NAMALWA (cell line): ENCODE data around the gene AKAP6.
A peak's percentile ranks its signal among the peaks of the same experiment; 100 is the strongest.
"Not testable (repeated sequence)": the region's sequence is repeated elsewhere in the genome, so short reads cannot be mapped to it uniquely, and the experiment has no call there.

ENCODE experiments used
- DNase-seq: peaks from one replicate; pipeline ENCODE4 v3.0.0-alpha.2; 2015; ENCODE audit warnings: low spot score

Gene AKAP6

DNA sequence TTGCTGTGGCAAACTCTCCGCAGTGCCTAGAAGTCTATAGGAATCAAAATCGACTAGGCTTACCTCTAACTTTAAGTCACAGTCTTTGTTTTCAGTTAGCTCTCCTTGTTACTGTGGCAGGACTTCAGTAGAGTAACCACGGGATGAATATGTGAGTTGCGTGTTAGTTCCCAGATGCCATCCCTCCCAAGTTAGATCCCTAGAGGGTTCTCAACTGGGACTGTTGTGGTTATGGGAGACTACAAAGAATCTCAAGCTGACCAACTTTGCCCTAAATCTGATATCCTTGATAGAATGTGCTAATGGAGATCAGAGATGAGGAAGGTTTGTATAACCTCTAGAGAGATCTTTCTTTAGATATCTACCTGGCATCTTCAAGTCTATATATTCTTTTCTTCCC is 208.1 kb downstream of the AKAP6 start:
- DNase-seq = no peak

DNA sequence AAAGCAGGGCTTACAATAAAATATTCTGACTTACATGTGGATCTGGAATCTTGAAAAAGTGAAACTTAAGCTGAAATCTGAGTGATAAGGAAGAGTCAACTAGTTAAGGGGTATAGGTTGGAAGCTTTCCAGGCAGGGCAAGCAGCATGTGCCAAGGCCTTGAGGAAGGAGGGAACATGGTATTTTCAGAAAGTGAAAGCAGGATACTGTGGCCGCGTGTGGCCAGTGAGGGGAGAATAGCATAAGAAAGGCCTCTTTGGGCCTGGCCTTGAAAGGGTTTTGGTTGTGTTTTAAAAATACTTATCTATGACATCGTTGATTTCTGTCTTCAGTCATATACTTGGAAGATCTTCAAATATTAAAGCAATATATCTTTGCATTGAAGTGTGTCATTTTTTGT is 213.4 kb downstream of the AKAP6 start:
- DNase-seq = no peak

DNA sequence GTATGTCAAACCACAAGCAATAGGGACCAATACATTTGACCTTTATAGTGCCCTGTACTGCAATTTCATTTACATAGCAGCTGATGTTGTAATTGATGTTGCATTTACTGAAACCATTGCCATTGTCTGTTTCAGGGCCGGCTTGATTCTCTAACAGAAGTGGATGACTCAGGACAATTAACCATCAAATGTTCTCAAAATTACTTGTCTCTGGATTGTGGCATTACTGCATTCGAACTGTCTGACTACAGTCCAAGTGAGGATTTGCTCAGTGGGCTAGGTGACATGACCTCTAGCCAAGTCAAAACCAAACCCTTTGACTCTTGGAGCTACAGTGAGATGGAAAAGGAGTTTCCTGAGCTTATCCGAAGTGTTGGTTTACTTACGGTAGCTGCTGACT is 216.0 kb downstream of the AKAP6 start:
- DNase-seq = no peak

DNA sequence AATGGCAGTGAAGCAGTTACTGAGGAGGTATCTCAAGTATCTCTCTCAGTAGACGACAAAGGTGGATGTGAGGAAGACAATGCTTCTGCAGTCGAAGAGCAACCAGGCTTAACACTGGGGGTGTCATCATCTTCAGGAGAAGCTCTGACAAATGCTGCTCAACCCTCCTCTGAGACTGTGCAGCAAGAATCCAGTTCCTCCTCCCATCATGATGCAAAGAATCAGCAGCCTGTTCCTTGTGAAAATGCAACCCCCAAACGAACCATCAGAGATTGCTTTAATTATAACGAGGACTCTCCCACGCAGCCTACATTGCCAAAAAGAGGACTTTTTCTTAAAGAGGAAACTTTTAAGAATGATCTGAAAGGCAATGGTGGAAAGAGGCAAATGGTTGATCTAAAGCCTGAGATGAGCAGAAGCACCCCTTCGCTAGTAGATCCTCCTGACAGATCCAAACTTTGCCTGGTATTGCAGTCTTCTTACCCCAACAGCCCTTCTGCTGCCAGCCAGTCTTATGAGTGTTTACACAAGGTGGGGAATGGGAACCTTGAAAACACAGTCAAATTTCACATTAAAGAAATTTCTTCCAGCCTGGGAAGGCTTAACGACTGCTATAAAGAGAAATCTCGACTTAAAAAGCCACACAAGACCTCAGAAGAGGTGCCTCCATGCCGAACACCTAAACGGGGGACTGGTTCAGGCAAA is 216.6 kb downstream of the AKAP6 start:
- DNase-seq = no peak

DNA sequence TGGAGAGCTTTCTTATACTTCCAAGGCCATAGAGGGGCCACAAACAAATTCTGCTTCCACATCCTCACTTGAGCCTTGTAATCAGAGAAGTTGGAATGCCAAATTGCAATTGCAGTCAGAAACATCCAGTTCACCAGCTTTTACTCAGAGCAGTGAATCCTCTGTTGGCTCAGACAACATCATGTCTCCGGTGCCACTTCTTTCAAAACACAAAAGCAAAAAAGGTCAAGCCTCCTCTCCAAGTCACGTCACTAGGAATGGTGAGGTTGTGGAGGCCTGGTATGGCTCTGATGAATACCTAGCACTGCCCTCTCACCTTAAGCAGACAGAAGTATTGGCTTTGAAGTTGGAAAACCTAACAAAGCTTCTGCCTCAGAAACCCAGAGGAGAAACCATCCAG is 217.1 kb downstream of the AKAP6 start:
- DNase-seq = no peak

DNA sequence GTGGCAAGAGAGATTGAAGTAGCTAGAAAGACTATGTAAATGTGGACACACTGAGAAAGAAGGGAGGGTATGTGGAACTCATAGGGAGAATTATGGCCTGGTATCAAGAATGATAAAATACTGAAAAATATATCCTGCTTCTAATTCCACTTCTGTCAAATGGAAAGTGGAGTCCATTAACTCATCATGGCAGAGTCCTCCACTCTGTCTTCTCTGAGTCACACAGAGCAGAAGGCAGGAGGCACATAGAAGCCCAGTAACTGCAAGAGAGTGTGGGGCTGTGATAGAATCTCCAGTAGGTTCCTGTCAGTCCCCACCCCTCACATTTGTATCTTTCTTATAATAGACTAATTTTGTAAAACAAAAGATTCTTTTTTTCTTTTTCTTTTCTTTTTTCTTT is 223.7 kb downstream of the AKAP6 start:
- no peak for DNase-seq

DNA sequence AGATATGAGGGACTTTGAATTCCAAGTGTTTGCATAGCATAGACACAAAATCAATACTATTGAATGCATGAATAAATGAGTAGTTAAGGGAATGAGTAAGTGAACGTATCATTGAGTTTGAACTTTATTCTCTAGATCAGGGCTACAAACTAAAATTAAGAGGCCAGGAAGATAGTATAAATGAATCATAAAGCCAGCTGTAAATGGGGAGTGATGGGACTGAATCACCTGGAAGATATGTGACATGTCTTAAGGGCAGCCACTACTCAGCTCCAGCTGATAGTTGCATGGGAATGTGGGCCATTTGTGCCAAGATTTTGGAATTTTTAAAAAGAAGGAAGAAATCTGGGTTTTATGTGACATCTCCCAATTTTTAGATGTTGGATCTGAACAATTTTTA is 229.9 kb downstream of the AKAP6 start:
- no peak for DNase-seq

DNA sequence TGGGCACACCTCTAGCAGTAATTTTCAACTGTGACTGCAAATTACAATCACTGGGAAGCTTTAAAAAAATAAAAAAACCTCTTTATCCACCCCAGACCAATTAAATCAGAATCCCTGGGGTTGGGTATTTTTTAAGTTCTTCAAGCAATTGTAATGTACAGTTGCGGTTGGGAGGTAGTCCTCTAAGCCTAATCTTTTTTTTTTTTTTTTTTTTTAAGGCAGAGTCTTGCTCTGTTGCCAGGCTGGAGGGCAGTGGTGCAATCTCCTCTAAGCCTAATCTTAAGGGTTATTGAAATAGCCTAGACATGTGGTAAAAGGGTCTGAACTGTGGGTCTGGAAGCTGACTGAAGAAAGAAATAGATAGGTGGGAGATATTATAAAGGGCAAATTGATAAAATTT is 230.5 kb downstream of the AKAP6 start:
- no peak for DNase-seq

DNA sequence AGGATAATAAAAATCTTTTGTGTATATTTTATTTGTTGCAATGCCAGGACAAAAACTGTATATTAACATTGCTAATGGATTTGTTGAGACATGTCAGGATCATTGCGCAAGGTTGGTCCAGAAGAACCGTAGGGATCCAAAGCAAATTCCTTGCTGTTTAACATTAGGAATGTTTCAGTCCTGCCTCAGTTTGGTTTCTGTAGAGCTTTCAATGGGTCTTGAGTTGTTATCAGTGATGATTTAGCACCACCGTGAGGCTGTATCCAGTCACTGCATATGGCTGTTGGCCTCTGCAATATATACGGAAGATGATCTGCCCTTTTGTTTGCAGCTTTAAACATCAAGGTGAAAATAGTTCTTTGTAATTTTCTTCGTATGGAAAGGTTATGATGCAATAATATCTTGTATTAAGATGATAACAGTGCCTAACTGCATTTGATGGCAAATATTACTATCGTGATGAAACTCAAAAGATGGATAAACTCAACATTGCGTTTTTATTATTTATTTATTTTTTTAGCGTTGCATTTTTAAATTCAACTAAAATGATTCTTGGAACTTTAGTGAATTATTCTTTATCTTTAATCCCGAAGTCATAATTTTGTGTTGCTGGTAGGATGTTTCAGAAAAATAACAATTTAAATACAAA is 231.2 kb downstream of the AKAP6 start:
- peak; percentile 54 for DNase-seq

DNA sequence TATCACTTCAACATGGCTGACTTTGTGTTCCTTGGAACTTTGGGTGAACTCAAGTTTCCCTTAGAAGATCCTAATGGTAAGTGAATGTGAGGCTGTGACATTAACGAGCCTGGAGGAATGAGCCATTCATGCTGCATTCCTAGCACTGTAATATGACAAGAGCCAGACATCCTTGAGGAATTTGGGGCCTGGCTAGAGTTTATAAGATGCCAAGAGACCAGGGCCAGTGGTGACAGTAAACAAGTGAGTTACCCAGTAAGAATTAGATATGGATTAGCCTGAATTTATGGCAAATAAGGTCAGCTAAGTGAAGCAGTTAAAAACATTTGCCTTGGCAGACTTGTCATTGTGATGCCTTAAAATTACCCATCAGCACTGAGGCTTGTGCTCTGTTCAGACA is 232.4 kb downstream of the AKAP6 start:
- DNase-seq = no peak

DNA sequence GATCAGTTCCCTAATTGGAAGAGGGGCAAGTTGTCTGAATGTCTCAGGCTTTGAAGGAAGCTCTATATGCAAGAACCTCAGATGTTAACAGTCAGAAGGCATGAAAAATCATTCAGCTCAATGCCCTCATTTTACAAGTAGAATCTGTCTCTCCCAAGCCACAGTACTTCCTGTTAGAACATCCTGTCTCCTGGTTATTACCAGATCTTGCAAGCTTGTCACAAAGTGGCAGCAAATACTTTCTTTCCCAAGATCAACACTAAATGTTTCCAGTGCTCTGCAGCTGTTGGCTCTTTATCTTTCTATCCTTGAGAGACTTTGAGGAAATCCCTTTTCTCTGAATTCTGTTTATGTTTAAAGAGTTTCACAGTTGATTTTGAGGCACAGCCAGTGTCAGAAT is 235.5 kb downstream of the AKAP6 start:
- no peak for DNase-seq

DNA sequence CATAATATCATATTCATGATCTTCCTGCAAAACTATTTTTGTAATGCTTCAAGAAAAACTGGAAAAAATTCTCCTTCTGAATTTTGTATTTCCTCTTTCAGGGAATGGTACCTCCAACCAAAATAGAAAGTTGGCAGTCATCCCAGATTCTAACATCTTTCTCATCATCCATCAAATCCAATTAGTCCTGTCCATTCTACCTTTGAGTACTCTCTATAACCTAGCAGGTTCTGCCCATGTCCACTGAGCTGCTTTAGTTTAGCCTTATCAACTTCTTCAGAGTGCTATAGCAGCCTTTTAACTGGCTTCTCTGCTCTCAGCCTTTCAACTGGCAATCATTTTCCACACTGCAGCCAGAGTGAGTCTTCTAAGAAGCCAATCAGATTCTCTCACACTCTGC is 236.2 kb downstream of the AKAP6 start:
- no peak for DNase-seq

DNA sequence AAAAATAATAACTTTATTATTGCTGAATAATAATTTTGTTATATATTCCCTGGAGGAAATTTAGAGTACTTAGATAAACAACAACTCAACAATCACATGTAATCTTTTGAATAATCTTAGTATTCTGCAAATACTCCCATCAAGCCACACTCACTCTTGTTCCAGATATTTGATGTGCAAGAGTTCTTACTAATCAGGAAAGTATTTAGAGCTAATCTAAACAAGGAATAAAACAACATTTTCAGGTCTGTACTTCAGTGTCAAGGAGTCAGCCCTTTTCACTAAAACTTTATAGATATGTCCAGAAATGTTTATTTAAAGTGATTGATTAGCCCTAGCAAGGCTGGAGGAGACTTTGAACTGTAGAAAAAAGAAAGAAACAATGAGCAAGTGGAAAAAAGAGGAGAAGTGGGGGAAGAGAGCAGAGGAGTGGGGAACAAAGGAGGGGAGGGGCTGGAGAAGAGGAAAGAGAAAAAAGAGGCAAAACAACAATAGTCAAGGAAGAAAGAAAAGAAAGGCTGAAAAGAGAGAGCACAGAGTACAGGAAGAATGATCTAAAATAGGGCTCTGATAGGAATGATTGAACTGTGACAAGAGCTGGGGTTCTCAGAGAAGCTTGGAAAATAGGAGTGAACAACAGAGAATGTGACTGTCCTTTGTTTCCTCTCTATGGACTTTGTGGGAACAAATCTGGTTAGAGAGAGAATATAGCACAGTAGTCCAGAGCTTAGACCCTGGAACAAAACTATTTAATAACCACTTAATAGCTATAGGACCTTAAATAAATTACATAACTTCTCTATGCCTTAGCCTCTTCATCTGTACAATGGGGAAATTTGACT is 238.7 kb downstream of the AKAP6 start:
- no peak for DNase-seq

DNA sequence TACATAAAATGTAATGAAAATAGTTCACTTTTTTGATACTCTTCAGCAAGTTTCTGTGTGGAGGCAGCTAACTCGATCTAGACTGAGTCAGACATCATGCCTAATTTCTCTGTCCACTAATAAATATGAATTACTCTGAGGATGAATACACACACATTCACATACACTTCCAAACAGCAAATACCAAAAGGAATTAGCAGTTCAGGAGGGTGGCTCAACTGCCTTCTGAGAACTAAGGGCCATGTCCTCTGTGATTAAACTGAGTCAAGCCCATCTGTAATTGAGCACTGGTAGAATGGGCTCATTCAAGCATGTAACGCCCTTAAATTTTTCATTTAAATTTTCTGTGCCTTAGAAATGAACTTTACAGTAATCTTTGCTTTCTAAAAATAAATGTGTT is 242.5 kb downstream of the AKAP6 start:
- DNase-seq = no peak

DNA sequence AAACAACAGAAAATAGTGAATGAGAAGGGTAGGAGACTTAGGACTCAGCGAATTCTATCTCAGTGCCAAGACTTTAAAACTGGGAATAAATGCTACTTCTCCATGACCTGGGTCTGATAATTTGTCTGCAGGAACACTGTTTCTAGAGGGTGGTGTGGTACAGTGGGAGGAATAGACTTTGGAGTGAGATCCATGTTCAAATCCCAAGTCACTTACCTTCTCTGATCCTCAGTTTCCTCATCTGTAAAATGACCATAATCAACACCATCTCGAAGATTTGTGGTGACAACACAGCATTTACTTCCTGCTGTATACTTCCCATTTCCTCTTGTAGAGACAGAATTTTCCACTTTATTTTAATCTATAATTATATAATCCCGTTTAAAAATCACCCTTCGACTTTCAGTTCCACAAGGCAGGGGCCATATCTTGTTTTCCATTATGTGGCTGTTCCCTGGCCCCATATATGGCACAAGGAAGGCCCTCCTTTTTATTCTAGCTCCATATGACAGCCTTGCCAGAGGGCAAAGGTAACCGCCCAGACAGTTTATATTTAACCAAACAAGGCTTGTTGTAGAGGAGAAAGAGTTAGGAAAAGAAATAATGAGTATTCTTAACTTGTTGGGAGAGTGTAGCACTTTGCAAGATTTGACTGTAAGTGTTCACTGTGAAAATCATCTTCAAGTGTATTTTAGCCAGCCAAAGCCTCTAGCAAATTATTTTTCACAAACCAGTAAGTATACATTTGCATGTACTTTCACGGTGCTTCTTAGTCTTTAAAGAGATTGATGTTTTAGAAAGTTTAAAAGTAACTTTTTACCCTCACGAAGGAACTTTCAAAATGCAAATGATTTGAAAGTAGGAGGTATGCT is 243.1 kb downstream of the AKAP6 start:
- DNase-seq = no peak

DNA sequence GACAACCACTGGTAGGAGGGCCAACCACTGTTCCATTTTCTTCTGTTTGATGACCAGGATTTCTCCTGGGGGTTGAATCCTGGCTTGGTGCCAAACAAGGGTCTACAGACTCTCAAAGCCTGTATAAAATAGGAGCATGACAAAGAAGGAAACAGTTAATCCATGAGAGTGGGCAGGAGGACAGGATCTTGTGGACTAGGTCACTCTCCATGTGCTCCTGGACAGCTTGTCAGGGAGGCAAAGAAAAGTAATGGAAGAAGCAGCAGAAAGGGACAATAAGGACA is 243.7 kb downstream of the AKAP6 start:
- no peak for DNase-seq

DNA sequence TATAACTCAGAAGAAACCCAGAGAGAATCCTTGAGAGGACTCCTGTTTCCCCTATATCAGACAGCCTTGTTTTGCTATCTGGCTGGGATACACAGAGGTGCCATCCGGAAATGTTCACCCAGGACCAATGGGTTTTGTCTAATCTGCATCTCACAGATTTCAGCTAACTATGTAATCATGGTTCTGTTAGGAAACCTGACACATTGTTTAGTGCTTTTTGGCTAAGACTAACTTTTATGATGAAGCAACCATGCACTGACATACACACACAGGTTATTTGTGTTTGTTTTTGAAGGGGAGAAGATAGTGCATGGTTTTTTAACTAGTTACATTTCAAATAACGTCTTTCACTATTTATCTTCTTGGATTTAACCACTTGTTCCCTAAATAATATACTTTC is 245.2 kb downstream of the AKAP6 start:
- no peak for DNase-seq

DNA sequence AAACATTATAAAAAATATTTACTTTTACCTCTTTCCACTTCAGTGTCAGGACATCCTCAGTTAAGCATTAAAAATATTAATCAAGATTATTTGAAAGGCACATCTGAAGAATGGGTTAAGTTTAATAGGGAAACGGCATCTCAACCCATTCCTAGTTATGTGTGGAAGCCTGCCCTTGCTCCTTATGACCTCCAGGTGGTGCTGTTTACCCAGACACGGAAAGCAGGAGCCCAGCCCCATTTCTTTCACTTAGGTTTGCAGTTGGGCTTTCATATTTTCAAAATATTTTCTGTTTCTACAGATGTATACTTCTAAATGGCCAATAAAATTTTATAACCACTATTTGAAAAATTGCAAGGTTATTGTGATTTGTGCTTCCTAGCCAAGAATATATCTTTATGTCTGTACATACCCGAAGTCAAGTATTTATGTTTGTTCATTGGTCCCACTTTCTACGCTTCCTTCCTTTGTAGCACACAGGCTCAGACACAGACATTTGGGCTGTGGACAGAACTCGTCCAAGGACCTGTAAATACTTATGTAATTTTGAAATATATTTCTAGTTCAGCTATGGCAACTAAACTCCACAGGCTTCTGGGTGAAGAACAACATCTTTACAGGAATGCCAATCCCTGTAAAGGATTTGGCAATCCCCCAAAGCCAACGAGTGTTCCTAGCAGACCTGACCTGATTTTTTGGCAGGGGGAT is 247.1 kb downstream of the AKAP6 start:
- DNase-seq = peak; percentile 50

DNA sequence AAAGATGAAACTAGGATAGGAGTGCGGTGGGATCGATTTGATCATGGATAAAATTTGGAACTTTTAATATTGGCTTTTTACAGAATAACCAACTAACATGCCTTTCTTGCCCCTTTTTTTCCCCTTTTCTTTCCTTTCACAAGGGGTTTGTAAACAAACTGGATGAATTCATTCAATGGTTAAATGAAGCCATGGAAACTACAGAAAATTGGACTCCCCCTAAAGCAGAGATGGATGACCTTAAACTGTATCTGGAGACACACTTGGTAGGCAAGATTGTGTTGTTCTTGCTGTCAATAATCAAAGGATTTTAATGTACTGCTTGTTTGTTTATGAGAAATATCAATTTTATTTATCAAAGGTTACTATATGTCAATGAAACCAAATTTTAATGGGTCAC is 247.9 kb downstream of the AKAP6 start:
- no peak for DNase-seq

DNA sequence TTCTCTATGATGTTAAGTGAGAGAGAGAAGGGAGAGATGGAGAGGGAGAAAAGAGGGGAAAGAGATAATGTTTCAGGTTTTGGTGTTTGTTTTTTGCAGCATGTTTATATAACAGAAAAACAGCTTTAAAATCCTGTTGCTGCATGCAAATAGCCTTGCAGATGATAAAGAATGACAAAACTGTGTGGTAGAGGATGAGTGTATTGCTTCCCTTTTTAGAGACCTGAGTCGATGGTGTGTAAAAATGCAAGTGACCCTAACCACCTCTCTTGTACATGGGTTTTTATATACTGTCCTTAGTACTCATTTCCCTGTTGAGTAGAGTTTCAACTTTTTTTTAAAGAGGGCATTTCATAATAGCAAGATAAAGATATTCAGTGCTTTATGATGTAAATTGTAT is 249.1 kb downstream of the AKAP6 start:
- DNase-seq = no peak

DNA sequence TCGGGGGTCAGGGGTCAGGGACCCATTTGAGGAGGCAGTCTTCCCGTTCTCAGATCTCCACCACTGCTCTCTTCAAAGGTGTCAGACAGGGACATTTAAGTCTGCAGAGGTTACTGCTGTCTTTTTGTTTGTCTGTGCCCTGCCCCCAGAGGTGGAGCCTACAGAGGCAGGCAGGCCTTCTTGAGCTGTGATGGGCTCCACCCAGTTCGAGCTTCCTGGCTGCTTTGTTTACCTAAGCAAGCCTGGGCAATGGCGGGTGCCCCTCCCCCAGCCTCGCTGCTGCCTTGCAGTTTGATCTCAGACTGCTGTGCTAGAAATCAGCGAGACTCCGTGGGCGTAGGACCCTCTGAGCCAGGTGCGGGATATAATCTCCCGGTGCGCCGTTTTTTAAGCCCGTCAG is 254.3 kb downstream of the AKAP6 start:
- DNase-seq = not testable (repeated sequence)

DNA sequence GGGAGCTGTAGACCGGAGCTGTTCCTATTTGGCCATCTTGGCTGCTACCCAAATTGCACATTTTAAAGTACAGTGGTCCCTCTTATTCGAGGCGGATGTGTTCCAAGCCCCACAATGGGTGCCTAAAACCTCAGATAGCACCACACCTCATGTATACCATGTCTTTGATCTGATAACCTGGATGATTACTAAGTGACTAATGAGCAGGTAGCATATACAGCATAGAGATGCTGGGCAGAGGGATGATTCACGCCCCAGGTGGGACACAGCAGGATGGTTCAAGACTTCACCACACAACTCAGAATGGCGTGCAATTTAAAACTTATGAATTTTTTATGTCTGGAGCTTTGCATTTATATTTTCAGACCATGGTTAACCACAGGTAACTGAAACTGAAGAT is 255.0 kb downstream of the AKAP6 start:
- DNase-seq = no peak
